Kidney (tissue), 14 donors: ENCODE data around the gene UBE2D2. TPM values are rescaled to one million over a fixed set of nuclear protein-coding genes. Genes with fewer than 3 reads are reported as not detected.

Source experiments
- DNase-seq, 5 donors: peaks; one replicate each; pipeline ENCODE4 v3.0.0-alpha.2; 2013 to 2020
- FAIRE-seq: peaks from 2 replicates; lab custom pipeline; 2012; peaks lifted over from hg19 to GRCh38; lab: Jason Lieb, UNC
- H3K27ac ChIP-seq, 2 donors: one replicate each; pipeline ENCODE4 v1.7.0; 2013; ENCODE audit warnings: low read depth in 2 of 2, low read length in 2 of 2, inconsistent platforms in 1 of 2
- H3K27me3 ChIP-seq: one replicate; pipeline ENCODE4 v1.7.1; 2013; ENCODE audit warnings: low read length, inconsistent platforms; ENCODE audit not compliant: control insufficient read depth, insufficient read depth
- H3K36me3 ChIP-seq, 3 donors: one replicate each; pipeline versions ENCODE4 v1.7.0 to v1.7.1; 2013; ENCODE audit warnings: low read length in 3 of 3, control low read depth in 1 of 3, inconsistent platforms in 1 of 3; ENCODE audit not compliant: insufficient read depth in 3 of 3, control insufficient read depth in 2 of 3
- H3K4me1 ChIP-seq, 3 donors: one replicate each; pipeline versions ENCODE4 v1.7.0 to v1.7.1; 2013; ENCODE audit warnings: low read length in 3 of 3, inconsistent platforms in 1 of 3, low read depth in 1 of 3; ENCODE audit not compliant: control insufficient read depth in 2 of 3, insufficient read depth in 2 of 3
- H3K4me3 ChIP-seq, 3 donors: one replicate each; pipeline versions ENCODE4 v1.7.0 to v1.8.1; 2013; ENCODE audit warnings: low read length in 3 of 3, control low read depth in 1 of 3, inconsistent platforms in 1 of 3
- H3K9ac ChIP-seq, 3 donors: one replicate each; pipeline versions ENCODE4 v1.7.0 to v1.7.1; 2013; ENCODE audit warnings: low read length in 3 of 3, control low read depth in 1 of 3, inconsistent platforms in 1 of 3
- H3K9me3 ChIP-seq, 3 donors: one replicate each; pipeline versions ENCODE4 v1.7.0 to v1.7.1; 2013; ENCODE audit warnings: low read length in 3 of 3, control low read depth in 1 of 3, inconsistent platforms in 1 of 3; ENCODE audit not compliant: control insufficient read depth in 2 of 3, insufficient read depth in 1 of 3
- CTCF ChIP-seq: IDR thresholded peaks from 3 replicates; pipeline ENCODE4 v1.5.1; 2012; ENCODE audit warnings: mild to moderate bottlenecking, moderate library complexity, borderline replicate concordance; ENCODE audit not compliant: insufficient read depth; ENCODE audit errors: extremely low read depth
- intact Hi-C: fragments of 100-400 bp; cut with DNase I; formaldehyde crosslinking; loops from one replicate; pipeline ENCODE4 v1.11.1; 2022
- polyA plus RNA-seq: library from polyadenylated mRNA; stranded (reverse); fragments of 350-450 nt; fragmentation: Illumina TruSeq; extraction: RNeasy Lipid Tissue Mini Kit (QIAGEN cat#74804); gene quantifications from one replicate; pipeline ENCODE4 v1.2.3, GENCODE V29; 2014; ENCODE audit warnings: low read depth, low replicate concordance; ENCODE audit not compliant: insufficient read depth
- total RNA-seq: library from RNA; stranded (reverse); fragmentation: NEBNext Ultra II Directional; extraction: Animal tissue kit (Norgen Biotek cat#: 25700); gene quantifications from one replicate; pipeline ENCODE4 v1.2.1, GENCODE V29; 2021
- donor health status: control.
- donor health status: control.
- donor health status: control.
- donor health status: control.
- donor health status: control.
- donor health status: DM: yes; HTN: yes; CAD: no.
- donor health status: Normal renal cell carcinoma (clear cell type).

UBE2D2 gene
- total and polyA plus RNA-seq, 2 donors from 2014 or later, result 118 to 131 TPM

- no peaks in the 10 kb centered on the region for H3K9me3 ChIP-seq
- no peak for FAIRE-seq
- intact Hi-C loops, result no loop called here
These were observed 82.9 kb downstream of the UBE2D2 start for GRCh38 chr5:139644001-139644456.

GRCh38 chr5:139644646-139645429 lies 83.7 kb downstream of the UBE2D2 start:
- peak in 2 of 5 donors; percentile 33 to 34 for DNase-seq
- Histone ChIP-seq H3K27ac (peak overlapping the region; percentile 90 to 94), H3K9me3 (no peaks in the 10 kb centered on the region), H3K36me3 (no peaks in the 10 kb centered on the region), H3K27me3 (no peaks in the 10 kb centered on the region), H3K4me3 (no peak overlapping the region), H3K4me1 (peaks cover 6 to 55% (median 53%) of the 10 kb centered on the region in 3 donors), H3K9ac (peak overlapping the region in 1 of 3 donors; percentile 42)
- intact Hi-C loops, result no loop called here
- no peak for FAIRE-seq
- no peak for TF ChIP-seq CTCF

More at GRCh38 chr5:139644001-139644456, 82.9 kb downstream of the UBE2D2 start:
- Histone ChIP-seq H3K27ac (peak overlapping the region; percentile 90 to 94), H3K4me3 (no peak overlapping the region), H3K36me3 (no peaks in the 10 kb centered on the region), H3K27me3 (no peaks in the 10 kb centered on the region), H3K9ac (peak overlapping the region in 1 of 3 donors; percentile 49), H3K4me1 (peaks cover 6 to 63% (median 61%) of the 10 kb centered on the region in 3 donors)
- peak in 2 of 5 donors; percentile 59 to 62 for DNase-seq
- no peak for TF ChIP-seq CTCF

GRCh38 chr5:139645430-139645871 lies 84.3 kb downstream of the UBE2D2 start:
- no peak overlapping the region for H3K27ac ChIP-seq

More at GRCh38 chr5:139645430-139645871, 84.3 kb downstream of the UBE2D2 start:
- H3K36me3 ChIP-seq, result no peaks in the 10 kb centered on the region
- DNase-seq (peak in 1 of 5 donors; percentile 7), FAIRE-seq (no peak)
- H3K27me3 ChIP-seq, result no peaks in the 10 kb centered on the region
- H3K9ac ChIP-seq, result no peak overlapping the region
- H3K4me1 ChIP-seq, result peaks cover 6 to 49% (median 47%) of the 10 kb centered on the region in 3 donors
- no peak for TF ChIP-seq CTCF
- intact Hi-C loops, result no loop called here
- no peaks in the 10 kb centered on the region for H3K9me3 ChIP-seq
- H3K4me3 ChIP-seq, result no peak overlapping the region
